CD14-positive monocyte (primary cell): ENCODE measurements around the gene CEP20. TPM values are rescaled to one million over a fixed set of nuclear protein-coding genes. Genes with fewer than 3 reads are reported as not detected.

Experiments used
- DNase-seq, 3 donors: peaks; one replicate each; pipeline ENCODE4 v3.0.0-alpha.2; 2011 to 2022
- H2AFZ ChIP-seq: 2 replicates; pipeline ENCODE4 v1.6.0; 2012; ENCODE audit warnings: mild to moderate bottlenecking, low read depth, low read length, inconsistent platforms; ENCODE audit not compliant: insufficient read depth, poor library complexity, severe bottlenecking
- H3K27ac ChIP-seq, 2 donors: 1 replicate in 1 of 2; 2 replicates in 1 of 2; pipeline ENCODE4 v1.5.1; 2012 to 2013; ENCODE audit warnings: low read length in 2 of 2, control low read depth in 1 of 2, inconsistent platforms in 1 of 2, low read depth in 1 of 2, mild to moderate bottlenecking in 1 of 2
- H3K27me3 ChIP-seq, 2 donors: one replicate each; pipeline versions ENCODE4 v1.6.0 to v1.6.1; 2011 to 2013; ENCODE audit warnings: low read length in 2 of 2; ENCODE audit not compliant: control insufficient read depth in 2 of 2, insufficient read depth in 2 of 2
- H3K36me3 ChIP-seq, 2 donors: replicated peaks in 1 of 2; 1 replicate in 1 of 2; 2 replicates in 1 of 2; pipeline versions ENCODE4 v1.5.1 to v1.6.1; 2012 to 2013; ENCODE audit warnings: low read length in 2 of 2, control low read depth in 1 of 2, inconsistent platforms in 1 of 2, mild to moderate bottlenecking in 1 of 2; ENCODE audit not compliant: insufficient read depth in 2 of 2, control insufficient read depth in 1 of 2
- H3K4me1 ChIP-seq, 2 donors: 1 replicate in 1 of 2; 2 replicates in 1 of 2; pipeline versions ENCODE4 v1.5.1 to v1.6.1; 2012 to 2013; ENCODE audit warnings: low read length in 2 of 2, control low read depth in 1 of 2, inconsistent platforms in 1 of 2, mild to moderate bottlenecking in 1 of 2, moderate library complexity in 1 of 2; ENCODE audit not compliant: insufficient read depth in 2 of 2, control insufficient read depth in 1 of 2
- H3K4me2 ChIP-seq: replicated peaks from 2 replicates; pipeline ENCODE3; 2012; ENCODE audit warnings: low read length, moderate library complexity, mild to moderate bottlenecking; ENCODE audit not compliant: poor library complexity, severe bottlenecking; ENCODE audit errors: extremely low read depth
- H3K4me3 ChIP-seq, 3 experiments: fragments of 200-600 bp in 1 of 3; sonication (generic) in 1 of 3; replicated peaks in 1 of 3; 1 replicate in 2 of 3; 2 replicates in 1 of 3; pipeline ENCODE4 v1.5.1; 2011 to 2013; ENCODE audit warnings: low read length in 3 of 3, mild to moderate bottlenecking in 3 of 3, control low read depth in 2 of 3, low read depth in 2 of 3, inconsistent platforms in 1 of 3, moderate library complexity in 1 of 3
- H3K79me2 ChIP-seq: 2 replicates; pipeline ENCODE4 v1.6.0; 2012; ENCODE audit warnings: mild to moderate bottlenecking, control low read depth, inconsistent platforms, low read length, moderate library complexity; ENCODE audit not compliant: insufficient read depth
- H3K9ac ChIP-seq: 2 replicates; pipeline ENCODE4 v1.6.0; 2017; ENCODE audit warnings: low read length, mild to moderate bottlenecking; ENCODE audit not compliant: insufficient read depth, poor library complexity, severe bottlenecking
- H3K9me3 ChIP-seq, 2 donors: replicated peaks in 1 of 2; 1 replicate in 1 of 2; 2 replicates in 1 of 2; pipeline versions ENCODE4 v1.5.1 to v1.6.1; 2012 to 2013; ENCODE audit warnings: low read length in 2 of 2, control low read depth in 1 of 2; ENCODE audit not compliant: control insufficient read depth in 1 of 2, insufficient read depth in 1 of 2
- H4K20me1 ChIP-seq: 2 replicates; pipeline ENCODE4 v1.6.0; 2012; ENCODE audit warnings: mild to moderate bottlenecking, low read length, control low read depth, moderate library complexity; ENCODE audit not compliant: insufficient read depth
- H3K27ac Mint-ChIP-seq, 7 donors: one replicate each; pipeline ENCODE4 v1.8.0; 2020; ENCODE audit warnings: mild to moderate bottlenecking in 7 of 7, mixed read lengths in 7 of 7, moderate library complexity in 6 of 7, inconsistent platforms in 2 of 7
- H3K27me3 Mint-ChIP-seq, 3 donors: one replicate each; pipeline ENCODE4 v1.8.0; 2021 to 2022; ENCODE audit warnings: low read depth in 3 of 3, mild to moderate bottlenecking in 3 of 3, mixed read lengths in 3 of 3, moderate library complexity in 3 of 3, inconsistent platforms in 1 of 3
- H3K36me3 Mint-ChIP-seq, 2 donors: one replicate each; pipeline ENCODE4 v1.8.0; 2020; ENCODE audit warnings: mixed read lengths in 2 of 2, inconsistent platforms in 1 of 2, mild to moderate bottlenecking in 1 of 2
- H3K4me1 Mint-ChIP-seq: one replicate; pipeline ENCODE4 v1.8.0; 2020; ENCODE audit warnings: mild to moderate bottlenecking, mixed read lengths
- H3K4me3 Mint-ChIP-seq, 2 donors: one replicate each; pipeline ENCODE4 v1.8.0; 2020; ENCODE audit warnings: mild to moderate bottlenecking in 2 of 2, mixed read lengths in 2 of 2, moderate library complexity in 1 of 2
- H3K9me3 Mint-ChIP-seq, 7 donors: one replicate each; pipeline ENCODE4 v1.8.0; 2020 to 2022; ENCODE audit warnings: mixed read lengths in 7 of 7, mild to moderate bottlenecking in 6 of 7, moderate library complexity in 6 of 7, inconsistent platforms in 2 of 7
- intact Hi-C, 2 donors: fragments of 100-400 bp; cut with micrococcal nuclease; formaldehyde crosslinking; loops; one replicate each; pipeline versions ENCODE4 v1.15.0 to v1.15.1; 2023
- polyA plus RNA-seq, 3 donors: library from polyadenylated mRNA; depleted of rRNA in 1 of 3; unstranded in 2 of 3; stranded (reverse) in 1 of 3; fragments of 300-500 nt in 2 of 3; fragments of >200 nt in 1 of 3; fragmentation: Illumina TruSeq in 2 of 3; gene quantifications; 1 replicate in 2 of 3; 2 replicates in 1 of 3; pipeline ENCODE4 v1.2.3, GENCODE V29; 2012 to 2021
- small RNA-seq: library from RNA; depleted of rRNA; stranded (forward); fragments of <200 nt; gene quantifications from one replicate; pipeline ENCODE3, GENCODE V24; 2012; ENCODE audit warnings: low read depth; ENCODE audit not compliant: insufficient read length
- TF ChIP-seq, protein P1 (sequence below): fragments of 200-600 bp; IDR thresholded peaks from one replicate; pipeline ENCODE4 v1.8.0; 2022; ENCODE audit warnings: antibody characterized with exemption, mild to moderate bottlenecking

The CEP20 gene
- polyA plus RNA-seq, 3 donors, result 11.6 to 27.3 (median 24.7) TPM

- H3K36me3 Mint-ChIP-seq, result no peaks in the 10 kb centered on the region
Measured at GRCh38 chr16:15816228-15816627, 72.2 kb downstream of the CEP20 start.

More at GRCh38 chr16:15816228-15816627, 72.2 kb downstream of the CEP20 start:
- no peak overlapping the region for H3K4me3 Mint-ChIP-seq
- no peaks in the 10 kb centered on the region for H4K20me1 ChIP-seq
- H2AFZ ChIP-seq, result no peak overlapping the region
- no peaks in the 10 kb centered on the region for H3K36me3 ChIP-seq
- no peaks in the 10 kb centered on the region for H3K27me3 ChIP-seq
- no peak overlapping the region for H3K4me2 ChIP-seq
- peaks cover 5% of the 10 kb centered on the region for H3K4me1 Mint-ChIP-seq
- peaks cover 3 to 8% of the 10 kb centered on the region in 2 donors for H3K9me3 ChIP-seq
- intact Hi-C loops, result no loop called here
- H3K27me3 Mint-ChIP-seq, result peaks cover 1 to 15% (median 1%) of the 10 kb centered on the region in 3 donors
- no peaks in the 10 kb centered on the region for H3K79me2 ChIP-seq
- no peak overlapping the region for H3K27ac ChIP-seq
- no peak overlapping the region for H3K4me3 ChIP-seq
- no peak overlapping the region for H3K9ac ChIP-seq
- TF ChIP-seq, protein P1, sequence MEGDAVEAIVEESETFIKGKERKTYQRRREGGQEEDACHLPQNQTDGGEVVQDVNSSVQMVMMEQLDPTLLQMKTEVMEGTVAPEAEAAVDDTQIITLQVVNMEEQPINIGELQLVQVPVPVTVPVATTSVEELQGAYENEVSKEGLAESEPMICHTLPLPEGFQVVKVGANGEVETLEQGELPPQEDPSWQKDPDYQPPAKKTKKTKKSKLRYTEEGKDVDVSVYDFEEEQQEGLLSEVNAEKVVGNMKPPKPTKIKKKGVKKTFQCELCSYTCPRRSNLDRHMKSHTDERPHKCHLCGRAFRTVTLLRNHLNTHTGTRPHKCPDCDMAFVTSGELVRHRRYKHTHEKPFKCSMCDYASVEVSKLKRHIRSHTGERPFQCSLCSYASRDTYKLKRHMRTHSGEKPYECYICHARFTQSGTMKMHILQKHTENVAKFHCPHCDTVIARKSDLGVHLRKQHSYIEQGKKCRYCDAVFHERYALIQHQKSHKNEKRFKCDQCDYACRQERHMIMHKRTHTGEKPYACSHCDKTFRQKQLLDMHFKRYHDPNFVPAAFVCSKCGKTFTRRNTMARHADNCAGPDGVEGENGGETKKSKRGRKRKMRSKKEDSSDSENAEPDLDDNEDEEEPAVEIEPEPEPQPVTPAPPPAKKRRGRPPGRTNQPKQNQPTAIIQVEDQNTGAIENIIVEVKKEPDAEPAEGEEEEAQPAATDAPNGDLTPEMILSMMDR, result no peak
- H3K4me1 ChIP-seq, result no peaks in the 10 kb centered on the region
- peaks cover 7 to 26% (median 17%) of the 10 kb centered on the region in 7 donors for H3K9me3 Mint-ChIP-seq
- no peak overlapping the region for H3K27ac Mint-ChIP-seq
- no peak for DNase-seq

Small RNA genes lying within 50 kb of the gene (small RNA-seq; reads per million reads assigned to genes)
- not detected for gene RNU6-213P

Other genes starting within 250 kb of the CEP20 start
- 10 to 100 TPM in 1 of 3 donors, 1 to 10 TPM in 2; 5.7 to 39.9 (median 9.8) TPM for gene MARF1, start 245.4 kb downstream of the CEP20 start, polyA plus RNA-seq
- gene NDE1, start 238.4 kb downstream of the CEP20 start, polyA plus RNA-seq, result 10 to 100 TPM; 26.0 to 47.8 (median 28.0) TPM
- under 1 TPM in 1 of 3 donors, not detected in 2; 0.06 TPM for gene MYH11, start 31.6 kb downstream of the CEP20 start, polyA plus RNA-seq
- gene ABCC1, start 61.0 kb upstream of the CEP20 start, polyA plus RNA-seq, result 10 to 100 TPM in 1 of 3 donors, 1 to 10 TPM in 2; 1.4 to 23.6 (median 3.0) TPM